GM21515 (cell line): Measurements from ENCODE around the gene POLR1A.
"Not testable (repeated sequence)": the region's sequence is repeated elsewhere in the genome, so short reads cannot be mapped to it uniquely, and the experiment has no call there.

Experiments used
- ATAC-seq: cut with Tn5 transposase; IDR thresholded peaks from one replicate; pipeline ENCODE4 v1.9.1; 2021; ENCODE audit not compliant: unreplicated experiment

The POLR1A gene

DNA sequence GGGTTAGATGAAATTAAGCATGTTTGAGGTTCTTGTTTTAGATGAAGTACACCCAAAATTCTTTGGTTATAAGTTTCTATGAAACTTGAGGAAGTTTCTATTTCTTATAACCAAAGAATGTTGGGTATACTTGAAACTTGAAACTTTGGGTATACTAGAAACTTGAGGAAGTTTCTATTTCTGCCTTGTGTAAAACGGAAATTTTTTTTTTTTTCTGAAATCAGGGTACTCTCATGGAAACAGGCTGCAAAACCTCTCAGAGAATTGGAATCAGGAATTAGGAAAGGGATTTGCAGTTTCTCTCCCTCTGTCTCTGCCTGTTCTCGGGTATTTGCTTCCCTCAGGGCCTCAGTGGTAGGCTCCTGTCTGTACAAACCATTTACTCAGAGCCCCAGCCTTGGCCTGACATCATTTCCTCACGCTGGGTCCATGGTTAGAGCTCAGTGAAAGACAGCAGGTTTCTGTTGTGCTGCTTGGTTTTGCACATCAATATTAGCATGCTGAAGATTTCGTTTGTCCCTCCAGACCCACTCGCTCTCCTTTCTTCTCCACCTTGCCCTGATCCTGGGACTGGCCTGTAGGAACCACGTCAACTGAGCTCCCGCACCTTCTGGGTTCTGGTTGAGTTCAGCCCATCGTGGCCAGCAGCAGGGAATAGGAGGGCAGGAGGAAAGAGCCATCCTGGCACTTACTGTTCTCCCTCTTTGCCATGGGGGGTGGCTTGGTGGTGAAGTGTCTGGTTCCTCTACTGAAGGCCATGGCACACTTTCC, 106.4 kb downstream of the POLR1A start:
- peak; percentile 84 for ATAC-seq

GRCh38 chr2:85998071-85998991, 107.4 kb downstream of the POLR1A start:
- no peak for ATAC-seq

DNA sequence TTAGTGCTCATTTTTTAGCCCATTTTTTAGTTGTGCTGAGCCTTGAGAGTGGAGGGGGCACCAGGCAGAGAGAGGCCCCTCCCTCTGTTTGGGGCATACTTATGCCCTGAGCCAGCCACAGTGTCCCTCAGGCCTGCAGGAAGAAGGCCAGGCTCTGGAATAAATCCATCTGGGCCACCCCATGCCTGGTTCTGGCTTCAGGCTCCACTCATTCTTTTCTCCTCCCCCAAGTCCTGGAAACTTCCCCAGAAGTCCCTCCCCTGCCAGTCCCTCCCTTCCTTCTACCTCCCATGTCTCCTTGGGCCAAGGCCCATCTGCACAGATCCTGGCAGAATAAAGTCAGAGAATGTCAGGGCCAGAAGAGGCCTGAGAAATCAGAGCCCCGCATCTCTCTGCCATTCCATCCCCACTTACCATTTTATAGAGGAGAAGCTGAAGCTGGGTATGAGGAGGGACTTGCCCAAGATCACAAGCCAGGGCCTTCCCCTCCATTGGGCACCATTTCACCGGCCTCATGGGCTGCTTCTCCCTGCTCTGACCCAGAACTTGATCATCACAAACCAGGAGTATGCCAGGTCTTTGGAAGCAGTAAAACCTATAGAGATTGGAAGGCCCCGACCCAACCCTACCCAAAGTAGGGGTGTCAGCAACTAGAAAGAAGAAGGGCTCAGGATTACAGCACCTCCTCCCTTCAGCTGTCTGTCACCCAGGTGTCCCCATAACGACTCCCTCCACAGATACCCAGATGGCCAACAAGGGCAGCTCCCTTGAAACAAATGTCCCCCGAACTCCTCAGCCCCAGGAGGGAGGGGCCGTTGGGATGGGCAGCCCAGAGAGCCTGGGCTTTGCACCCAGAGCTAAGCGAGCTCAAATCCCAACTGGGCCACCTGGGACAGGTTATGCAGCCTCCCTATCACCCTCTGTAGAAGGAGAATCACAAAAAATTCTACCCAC, 108.4 kb downstream of the POLR1A start:
- ATAC-seq: no peak

GRCh38 chr2:85996591-85996990, 109.1 kb downstream of the POLR1A start:
- no peak for ATAC-seq

DNA sequence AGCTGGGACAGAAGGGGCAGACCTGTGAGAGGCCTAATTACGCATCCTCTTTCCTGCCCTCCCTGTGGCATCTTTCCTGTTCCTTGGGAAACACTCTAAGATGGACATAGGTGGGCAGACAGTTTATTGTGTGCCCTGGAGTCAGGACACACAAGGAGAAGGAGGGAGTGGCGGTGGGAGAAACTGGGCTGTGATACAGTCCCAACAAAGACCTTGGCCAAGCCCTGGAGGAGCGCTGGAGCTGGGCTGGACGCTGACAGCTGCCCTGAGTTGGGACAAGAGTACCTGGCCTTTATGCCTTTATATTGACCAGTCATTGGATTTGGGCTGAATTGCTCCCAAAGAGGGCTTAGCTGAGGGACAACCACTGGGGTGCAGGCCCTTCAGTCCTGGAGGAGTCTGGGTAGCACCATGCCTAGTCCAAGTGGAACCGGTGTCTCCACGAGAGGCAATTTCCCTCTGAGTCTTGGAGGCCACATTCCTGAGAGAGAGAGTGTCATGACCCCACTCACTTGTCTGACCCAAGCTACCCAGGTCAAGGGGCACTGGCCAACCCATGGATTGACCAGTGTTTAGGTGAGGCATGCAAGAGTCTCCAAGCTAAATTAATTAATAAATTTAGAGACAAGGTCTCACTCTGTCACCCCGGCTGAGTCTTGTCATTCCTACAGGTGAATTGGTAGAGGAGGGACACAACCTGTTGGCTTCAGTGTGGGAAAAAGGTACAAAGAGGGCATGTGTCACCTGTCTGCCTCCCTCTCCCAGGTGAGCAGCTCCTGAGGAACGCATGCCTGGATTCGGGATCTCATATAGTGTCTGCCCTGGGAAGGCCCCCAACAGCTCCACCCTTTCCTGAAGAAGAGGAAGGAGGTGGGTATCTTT, 109.8 kb downstream of the POLR1A start:
- ATAC-seq: no peak

DNA sequence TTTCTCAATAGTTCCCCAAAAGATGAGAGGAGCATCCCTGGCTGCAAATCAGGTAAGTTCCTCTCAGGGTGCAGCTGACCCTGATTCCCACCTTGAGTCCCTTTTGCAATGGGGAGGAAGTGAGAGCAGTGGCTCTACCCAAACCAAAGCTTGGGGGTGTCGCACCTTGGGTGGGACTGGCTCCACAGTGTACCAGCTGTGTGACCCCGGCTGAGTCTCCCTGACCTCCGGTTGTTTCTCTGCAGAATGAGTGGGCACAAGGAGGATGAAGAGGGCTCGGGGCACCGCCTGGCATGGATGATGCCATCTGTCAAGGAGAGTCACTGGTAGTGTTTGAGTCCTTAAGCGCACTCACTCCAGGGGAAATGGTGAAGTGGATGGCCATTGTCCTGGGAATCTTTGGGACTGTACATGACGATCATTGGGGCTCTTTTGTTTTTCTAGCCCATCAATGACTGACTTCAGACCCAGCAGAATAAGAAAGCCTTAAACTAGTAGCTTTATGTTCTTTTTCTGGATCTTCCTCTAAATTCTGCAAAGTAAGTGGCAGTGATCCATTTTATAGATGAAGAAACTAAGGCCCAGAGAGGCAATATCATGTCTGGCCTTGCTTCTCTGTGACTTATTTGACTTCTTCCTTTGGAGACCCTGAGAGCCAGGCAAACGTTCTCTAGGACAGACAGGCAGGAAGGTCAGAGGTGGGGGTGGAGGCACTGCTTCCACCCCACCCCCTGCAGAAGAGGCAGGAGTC, 110.6 kb downstream of the POLR1A start:
- ATAC-seq: no peak

- peak; percentile 4 for ATAC-seq
Measured at GRCh38 chr2:85994421-85994777, 111.3 kb downstream of the POLR1A start.

DNA sequence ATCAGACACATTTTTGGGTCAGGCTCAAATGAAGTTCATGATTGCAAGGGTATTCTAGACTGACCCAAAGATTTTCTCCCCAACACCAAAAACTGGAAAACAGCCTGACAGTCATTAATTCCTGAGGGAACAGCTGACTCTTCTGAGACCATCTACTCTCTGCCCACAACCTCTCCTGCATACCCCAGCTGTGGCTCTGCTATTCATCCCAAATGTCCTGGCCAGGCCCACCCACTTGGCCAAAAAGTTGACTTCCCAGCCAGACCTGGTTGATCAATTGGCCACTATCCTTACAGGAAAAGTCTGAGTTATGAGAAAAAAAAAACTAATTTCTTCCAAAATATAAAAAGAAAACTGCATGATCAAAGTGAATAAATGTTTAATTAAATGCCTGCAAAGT, 113.1 kb downstream of the POLR1A start:
- no peak for ATAC-seq

GRCh38 chr2:85992053-85992452, 113.6 kb downstream of the POLR1A start:
- ATAC-seq: not testable (repeated sequence)

GRCh38 chr2:85990084-85990483, 115.6 kb downstream of the POLR1A start:
- no peak for ATAC-seq

DNA sequence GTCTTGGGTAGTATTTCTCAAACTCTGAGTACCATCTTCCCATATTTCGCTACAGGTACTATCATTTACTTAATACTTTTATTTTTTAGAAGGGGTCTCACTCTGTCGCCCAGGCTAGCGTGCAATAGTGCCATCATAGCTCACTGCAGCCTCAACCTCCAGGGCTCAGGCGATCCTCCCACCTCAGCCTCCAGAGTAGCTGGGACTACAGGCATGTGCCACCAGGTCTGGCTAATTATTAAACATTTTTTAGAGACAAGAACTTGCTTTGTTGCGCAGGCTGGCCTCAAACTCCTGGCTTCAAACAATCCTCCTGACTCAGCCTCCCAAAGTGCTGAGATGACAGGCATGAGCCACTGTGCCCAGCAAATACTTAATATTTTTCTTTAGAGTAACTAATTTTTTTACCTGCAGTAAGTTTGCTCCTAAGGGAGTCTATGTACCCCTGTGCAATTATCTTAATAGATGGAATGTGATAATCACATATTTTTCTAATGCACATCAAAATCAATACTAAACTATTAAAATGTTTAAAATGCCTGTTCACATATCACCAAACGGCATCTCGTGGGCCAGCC, 116.3 kb downstream of the POLR1A start:
- no peak for ATAC-seq

GRCh38 chr2:85988914-85989270, 116.8 kb downstream of the POLR1A start:
- no peak for ATAC-seq

GRCh38 chr2:85988175-85988913, 117.3 kb downstream of the POLR1A start:
- ATAC-seq: no peak

GRCh38 chr2:85987266-85988174, 118.2 kb downstream of the POLR1A start:
- ATAC-seq: no peak

GRCh38 chr2:85986121-85986520, 119.6 kb downstream of the POLR1A start:
- ATAC-seq: no peak

DNA sequence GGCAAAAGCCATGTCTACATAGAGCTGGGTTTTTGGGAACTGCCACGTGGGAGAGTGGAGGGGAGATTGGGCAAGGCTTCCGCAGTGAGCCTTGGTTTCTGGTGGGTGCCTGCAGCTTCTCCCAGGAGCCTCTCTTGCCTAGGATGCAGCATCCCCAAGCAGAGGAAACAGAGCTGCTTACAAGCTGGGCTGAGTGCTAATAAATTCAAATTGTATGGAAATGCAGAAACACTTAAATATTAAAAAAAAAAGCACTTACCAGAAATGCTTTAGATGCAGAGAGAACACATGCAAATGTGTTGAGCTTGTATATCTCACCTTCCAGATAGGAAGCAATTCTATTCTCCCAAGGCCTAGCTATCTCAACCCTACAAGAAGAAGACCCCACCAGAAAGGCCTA, 120.9 kb downstream of the POLR1A start:
- no peak for ATAC-seq

- no peak for ATAC-seq
Measured at GRCh38 chr2:85983766-85984165, 121.9 kb downstream of the POLR1A start.
